GM18502 (cell line): ENCODE measurements around the gene TARBP1.
"Not testable (repeated sequence)": the region's sequence is repeated elsewhere in the genome, so short reads cannot be mapped to it uniquely, and the experiment has no call there.

ENCODE experiments used
- ATAC-seq: cut with Tn5 transposase; IDR thresholded peaks from one replicate; pipeline ENCODE4 v1.9.1; 2021; ENCODE audit warnings: mild to moderate bottlenecking; ENCODE audit not compliant: unreplicated experiment, poor library complexity

TARBP1 gene

GRCh38 chr1:234397732-234398131 is 81.2 kb downstream of the TARBP1 start:
- no peak for ATAC-seq

GRCh38 chr1:234396871-234397270 is 82.1 kb downstream of the TARBP1 start:
- ATAC-seq = no peak

- ATAC-seq = no peak
Observed at GRCh38 chr1:234396092-234396491, 82.9 kb downstream of the TARBP1 start.

GRCh38 chr1:234395297-234395696 is 83.7 kb downstream of the TARBP1 start:
- no peak for ATAC-seq

- ATAC-seq = no peak
Observed at GRCh38 chr1:234393190-234393589, 85.8 kb downstream of the TARBP1 start.

GRCh38 chr1:234388094-234388493 is 90.9 kb downstream of the TARBP1 start:
- no peak for ATAC-seq

- ATAC-seq = no peak
Observed at GRCh38 chr1:234386122-234386521, 92.9 kb downstream of the TARBP1 start.

GRCh38 chr1:234381699-234382555 is 97.1 kb downstream of the TARBP1 start:
- ATAC-seq = no peak

GRCh38 chr1:234379591-234380109 is 99.3 kb downstream of the TARBP1 start:
- ATAC-seq = not testable (repeated sequence)

- no peak for ATAC-seq
Observed at GRCh38 chr1:234375672-234376071, 103.3 kb downstream of the TARBP1 start.

GRCh38 chr1:234373959-234374254 is 105.1 kb downstream of the TARBP1 start:
- peak; percentile 26 for ATAC-seq

GRCh38 chr1:234373064-234373958 is 105.7 kb downstream of the TARBP1 start, which contains the start of gene COA6:
Gene COA6 (plus strand): TSS chr1:234373456. CDS start chr1:234373467, 11 bp downstream.
- peak; percentile 93 for ATAC-seq

- no peak for ATAC-seq
Observed at GRCh38 chr1:234372011-234372757, 106.8 kb downstream of the TARBP1 start.

- ATAC-seq = no peak
Observed at GRCh38 chr1:234371414-234371813, 107.6 kb downstream of the TARBP1 start.

GRCh38 chr1:234369784-234370183 is 109.2 kb downstream of the TARBP1 start:
- ATAC-seq = no peak

- ATAC-seq = no peak
Observed at GRCh38 chr1:234369033-234369430, 109.9 kb downstream of the TARBP1 start.

- no peak for ATAC-seq
Observed at GRCh38 chr1:234368320-234369032, 110.5 kb downstream of the TARBP1 start.

- ATAC-seq = no peak
Observed at GRCh38 chr1:234362558-234362957, 116.4 kb downstream of the TARBP1 start.

GRCh38 chr1:234361102-234361603 is 117.8 kb downstream of the TARBP1 start:
- no peak for ATAC-seq
